Measurements from ENCODE around the gene BARX1.
"Not testable (repeated sequence)": the region's sequence is repeated elsewhere in the genome, so short reads cannot be mapped to it uniquely, and the experiment has no call there.

BARX1 gene, protein sequence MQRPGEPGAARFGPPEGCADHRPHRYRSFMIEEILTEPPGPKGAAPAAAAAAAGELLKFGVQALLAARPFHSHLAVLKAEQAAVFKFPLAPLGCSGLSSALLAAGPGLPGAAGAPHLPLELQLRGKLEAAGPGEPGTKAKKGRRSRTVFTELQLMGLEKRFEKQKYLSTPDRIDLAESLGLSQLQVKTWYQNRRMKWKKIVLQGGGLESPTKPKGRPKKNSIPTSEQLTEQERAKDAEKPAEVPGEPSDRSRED

DNA sequence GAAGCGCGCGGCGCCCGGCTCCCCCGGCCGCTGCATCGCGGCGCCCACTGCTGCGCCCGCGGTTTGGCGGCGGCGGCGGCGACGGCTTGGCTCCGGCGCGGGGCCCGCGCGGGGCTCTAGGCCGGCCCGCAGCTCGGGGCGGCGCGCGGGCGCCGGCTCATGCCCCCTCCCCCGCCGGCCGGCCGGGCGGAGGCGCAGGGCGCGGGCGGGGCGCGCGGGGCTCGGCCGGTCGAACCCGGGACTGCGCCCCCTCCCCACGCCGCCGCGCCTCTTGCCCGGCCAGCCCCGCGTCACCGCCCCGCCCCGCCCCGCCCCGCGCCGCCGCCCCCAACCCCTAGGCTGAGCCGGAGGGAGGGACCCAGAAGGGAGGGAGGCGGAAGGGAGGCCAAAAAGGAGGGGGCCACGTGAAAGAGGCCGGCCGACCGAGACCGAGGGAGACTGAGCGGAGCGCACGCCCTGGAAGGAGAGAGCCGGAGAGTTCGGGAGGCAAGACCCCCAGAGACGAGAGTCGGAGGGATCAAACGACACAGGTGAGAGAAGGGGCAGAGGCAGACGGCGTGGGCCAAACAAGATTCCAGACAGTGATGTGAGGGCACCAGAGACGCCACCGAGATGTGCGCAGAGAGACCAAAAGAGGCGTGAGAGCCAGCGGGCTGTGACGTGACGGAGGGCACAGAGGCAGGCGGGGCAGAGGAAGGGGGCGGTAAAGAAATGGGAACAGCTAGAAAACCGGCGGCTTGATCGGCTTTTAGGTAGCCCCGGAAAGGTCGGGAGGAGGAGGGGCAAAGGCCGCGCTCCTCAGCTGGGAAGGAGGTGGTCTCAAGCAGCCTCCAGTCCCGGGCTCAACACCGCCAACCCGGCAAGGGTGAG, at the start of gene BARX1:
BARX1 (minus strand) TSS at position 245 of the 870 bp plus-strand sequence; CDS start at position 36, 209 bp downstream.
- DNase-seq = peak; percentile 15

DNA sequence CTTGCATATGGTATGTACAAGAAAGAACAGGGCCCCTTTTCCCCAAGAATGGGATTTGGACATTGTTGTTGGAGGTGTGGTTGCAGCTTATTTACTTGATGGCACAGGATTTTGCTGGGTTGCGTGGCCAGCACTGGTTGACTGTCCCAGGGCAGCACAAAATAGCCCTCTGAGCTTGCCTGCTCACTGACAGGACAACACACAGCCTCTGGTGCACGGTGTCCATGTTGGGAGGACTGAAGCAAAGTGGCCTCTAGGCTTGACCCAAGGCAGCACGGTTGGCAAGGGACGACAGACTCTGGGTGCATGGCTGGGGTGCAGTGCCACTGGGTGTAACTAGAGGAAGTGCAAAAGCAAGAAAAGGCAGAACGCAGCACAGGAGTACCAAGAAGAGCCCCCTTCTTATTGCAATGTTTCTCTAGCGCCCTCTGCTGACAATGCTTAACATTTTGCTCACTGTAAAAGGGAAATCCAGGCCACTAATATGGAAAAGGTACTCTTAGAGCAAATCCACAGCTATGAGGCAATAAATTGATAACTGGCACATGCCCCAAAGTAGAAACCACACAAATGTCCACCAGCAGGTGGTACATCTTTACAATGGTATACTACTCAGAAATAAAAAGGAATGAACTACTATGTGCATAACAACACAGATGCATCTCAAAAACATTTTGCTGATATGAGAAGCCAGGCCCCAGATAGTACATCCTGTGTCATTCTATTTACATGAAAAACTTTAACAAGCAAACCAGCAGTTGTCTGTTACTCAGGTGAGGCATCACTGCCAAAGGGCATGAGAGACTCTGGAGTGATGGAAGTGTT, 47.4 kb upstream of the BARX1 start:
- peak; percentile 17 for DNase-seq

DNA sequence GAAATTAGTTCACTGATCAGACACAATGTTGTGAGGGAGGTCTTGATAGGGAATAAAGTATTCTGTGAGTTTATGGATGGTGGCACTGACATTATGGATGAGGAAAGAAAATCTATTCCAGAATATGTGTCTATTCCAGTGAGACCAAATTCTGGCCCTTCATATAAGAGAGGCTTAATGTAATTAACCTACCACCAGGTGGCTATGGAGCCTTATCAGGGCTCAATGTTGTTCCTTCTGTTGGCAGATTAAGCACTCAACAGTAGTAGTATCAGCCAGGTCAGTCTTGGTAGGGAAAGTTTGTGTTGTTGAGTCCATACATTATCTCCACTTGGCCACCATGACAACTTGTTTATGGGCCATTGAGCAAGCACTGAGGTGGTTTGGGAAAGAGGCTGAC, 41.7 kb upstream of the BARX1 start:
- DNase-seq = no peak

DNA sequence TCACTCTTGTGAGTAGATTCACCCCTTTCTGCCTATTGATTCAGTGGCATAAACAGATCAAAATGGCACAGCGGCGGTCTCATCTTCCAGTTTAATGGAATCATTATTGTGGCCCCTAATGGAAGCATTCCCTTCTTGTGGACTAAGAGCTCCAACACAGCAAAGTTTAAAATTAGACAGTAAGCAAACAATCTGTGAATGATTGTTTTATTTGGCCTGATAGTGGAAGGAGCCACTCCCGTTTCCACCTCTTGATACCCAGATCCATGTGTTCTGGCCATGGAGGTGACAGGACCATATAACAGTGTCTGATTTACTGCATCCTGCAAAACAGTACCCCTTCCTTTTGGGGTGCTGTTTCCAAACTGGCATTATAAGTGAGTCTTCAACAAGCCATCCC, 41.2 kb upstream of the BARX1 start:
- DNase-seq = no peak

DNA sequence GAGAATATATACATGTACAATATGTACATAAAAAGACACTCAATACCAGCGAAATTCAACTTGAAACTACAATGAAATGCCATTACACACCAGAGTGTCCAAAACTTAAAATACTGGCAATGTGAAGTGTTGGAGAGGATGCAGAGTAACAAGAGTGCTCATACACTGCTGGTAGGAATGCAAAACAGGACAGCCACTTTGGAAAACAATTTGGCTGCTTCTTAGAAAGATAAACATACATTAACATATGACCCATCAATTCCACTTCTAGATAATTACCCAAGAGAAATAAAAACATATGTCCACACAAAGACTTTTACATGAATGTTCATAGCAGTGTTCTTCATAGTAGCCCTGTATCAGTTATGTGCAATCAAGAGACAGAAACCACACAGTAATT, 39.4 kb upstream of the BARX1 start:
- DNase-seq = no peak

DNA sequence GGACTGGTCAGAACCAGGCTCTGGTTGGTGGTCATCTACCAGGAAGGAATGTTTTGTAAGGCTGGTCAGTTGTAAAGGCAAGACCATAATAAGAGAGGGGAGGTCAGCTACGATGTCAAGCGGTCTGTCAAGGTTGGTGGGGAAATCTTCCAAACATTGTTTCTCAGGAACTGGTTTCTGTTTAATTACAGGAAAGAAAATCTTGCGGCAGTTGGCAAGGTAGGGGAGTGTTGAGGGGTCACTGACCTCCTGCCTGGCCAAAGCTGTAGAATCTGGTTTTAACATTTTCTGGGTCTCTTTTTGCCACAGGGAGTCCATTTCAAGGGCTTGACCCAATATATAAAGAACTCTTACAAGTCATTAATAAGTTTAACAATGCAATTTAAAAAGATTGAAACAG, 39.0 kb upstream of the BARX1 start:
- no peak for DNase-seq

DNA sequence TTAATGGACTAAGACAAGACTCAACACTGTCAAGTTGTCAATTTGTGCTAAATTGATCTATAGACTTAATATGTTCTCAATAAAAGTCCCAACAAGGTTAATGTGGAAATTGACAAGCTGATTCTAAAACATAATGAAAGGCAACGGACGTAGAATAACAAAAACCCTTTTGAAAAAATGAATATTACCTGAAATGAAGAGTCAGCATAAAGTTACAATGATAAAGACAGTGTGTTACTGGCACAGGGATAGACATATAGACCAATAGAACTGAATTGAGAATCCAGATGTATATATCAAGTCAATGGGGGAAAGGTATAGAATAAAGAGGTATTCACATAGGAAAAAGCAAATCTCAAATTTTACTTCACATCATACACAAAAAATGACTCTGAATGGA, 37.7 kb upstream of the BARX1 start:
- DNase-seq = no peak

DNA sequence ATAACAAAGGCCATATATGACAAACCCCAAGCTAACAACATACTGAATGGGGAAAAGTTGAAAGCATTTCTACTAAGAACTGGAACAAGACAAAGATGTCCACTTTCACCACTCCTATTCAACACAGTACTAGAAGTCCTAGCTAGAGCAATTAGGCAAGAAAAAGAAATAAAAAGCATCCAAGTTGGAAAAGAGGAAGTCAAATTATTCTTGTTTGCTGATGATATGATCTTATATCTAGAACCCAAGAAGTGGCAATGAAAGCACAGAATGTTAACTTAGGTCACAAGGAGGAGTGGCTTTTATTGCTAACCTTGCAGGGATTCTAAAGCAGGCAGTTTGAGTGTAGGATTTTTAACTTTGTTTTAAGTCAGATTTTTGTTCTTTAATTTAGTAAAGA, 35.3 kb upstream of the BARX1 start:
- DNase-seq = no peak

DNA sequence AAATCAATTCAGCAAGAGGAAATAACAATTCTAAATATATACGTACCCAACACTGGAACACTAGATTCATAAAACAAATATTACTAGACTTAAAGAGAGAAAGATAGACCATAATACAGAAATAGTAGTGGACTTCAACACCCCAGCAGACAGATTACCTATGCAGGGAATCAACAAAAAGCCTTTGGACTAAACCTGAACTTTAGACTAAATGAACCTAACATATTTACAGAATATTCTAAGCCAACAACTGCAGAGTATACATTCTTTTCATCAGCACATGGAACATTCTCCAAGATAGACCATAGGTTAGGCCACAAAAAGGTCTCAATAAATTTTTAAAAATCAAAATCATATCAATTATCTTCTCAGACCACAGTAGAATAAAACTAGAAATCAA, 32.9 kb upstream of the BARX1 start:
- no peak for DNase-seq

DNA sequence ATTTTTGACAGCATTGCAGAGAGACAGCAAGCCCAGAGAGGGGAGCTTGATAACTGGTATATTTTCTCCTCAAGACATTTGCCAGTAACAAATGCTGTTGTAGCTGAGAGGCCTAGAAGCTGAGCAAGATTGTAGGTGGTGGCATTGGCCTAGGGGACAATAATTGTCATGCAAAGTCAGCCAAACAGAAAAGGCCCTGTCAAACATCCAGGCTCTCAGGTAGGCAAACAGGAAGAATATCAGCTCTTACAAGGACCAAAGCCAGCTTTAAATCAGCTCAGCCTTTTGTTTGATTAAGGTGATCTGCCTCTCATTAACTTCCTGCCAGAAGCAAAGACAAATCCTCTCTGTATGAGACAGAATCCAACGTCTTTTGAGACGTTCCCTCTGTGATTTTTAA, 29.7 kb upstream of the BARX1 start:
- DNase-seq = no peak

DNA sequence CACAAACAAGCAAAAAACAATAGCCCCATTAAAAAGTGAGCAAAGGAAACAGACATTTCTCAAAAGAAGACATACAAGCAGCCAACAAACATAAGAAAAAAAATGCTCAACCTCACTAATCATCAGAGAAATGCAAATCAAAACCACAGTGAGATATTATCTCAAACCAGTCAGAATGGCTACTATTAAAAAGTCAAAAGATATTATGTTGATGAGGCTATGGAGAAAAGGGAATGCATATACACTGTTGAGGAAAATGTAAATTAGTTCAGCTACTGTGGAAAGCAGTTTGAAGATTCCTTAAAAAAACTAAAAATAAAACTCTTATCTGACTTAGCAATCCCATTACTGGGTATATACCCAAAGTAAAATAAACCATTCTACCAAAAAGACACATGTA, 28.7 kb upstream of the BARX1 start:
- DNase-seq = no peak

DNA sequence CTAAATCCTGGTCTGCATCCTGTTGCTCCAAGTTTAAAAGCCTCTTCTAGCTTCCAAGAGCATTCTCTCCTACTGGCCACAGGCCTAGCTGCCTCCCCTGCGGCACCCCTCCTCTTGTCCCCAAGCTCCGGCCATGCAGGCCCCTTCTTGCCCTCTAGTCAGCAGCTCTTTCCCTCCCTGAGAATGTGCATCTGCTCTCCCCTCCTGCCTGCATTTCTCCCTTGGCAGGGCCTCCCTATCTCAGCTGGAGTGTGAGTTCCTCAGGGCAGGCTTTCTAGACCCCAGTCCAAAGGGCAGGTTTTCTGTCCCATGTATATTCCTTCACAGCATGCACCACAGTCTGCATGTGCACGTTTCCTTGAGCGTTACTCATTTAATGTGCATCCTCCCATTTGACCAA, 24.6 kb upstream of the BARX1 start:
- no peak for DNase-seq

DNA sequence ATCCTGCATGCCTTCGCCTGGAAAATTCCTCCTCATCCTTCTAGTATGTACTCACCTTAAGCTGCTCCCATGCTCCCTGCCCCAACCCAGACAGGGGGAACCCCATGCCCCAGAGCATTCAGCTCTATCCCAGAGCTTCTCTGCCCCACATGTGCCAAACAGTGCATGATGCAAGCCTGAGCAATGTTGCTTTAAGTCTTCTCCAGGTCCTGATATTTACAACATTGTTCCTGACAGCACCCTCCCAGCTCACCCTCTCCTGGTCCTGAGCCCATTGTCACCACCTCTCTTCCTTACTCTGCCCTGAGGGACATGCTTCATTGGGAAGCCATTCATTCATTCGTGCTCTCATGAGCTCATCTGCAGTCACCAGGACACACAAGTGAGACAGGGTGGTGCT, 23.4 kb upstream of the BARX1 start:
- DNase-seq = no peak

DNA sequence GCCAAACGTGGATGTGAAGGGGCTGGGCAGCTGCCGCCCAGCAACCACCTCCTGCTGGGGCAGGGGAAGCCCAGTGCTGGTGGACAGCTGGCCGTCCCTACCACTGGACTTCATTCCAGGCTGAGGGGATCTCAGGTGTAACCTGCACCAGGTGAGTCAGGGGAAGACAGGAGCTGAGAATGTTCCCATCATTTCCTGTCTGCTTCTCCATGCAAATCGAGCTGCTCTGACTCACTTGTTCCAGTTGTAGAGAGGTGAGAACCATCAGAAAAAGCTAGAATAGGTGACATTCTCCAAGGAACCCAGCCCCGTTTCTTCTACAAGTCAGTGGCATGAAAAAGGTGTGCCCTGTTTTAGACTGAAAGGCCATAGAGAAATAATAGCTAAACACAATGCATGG, 21.8 kb upstream of the BARX1 start:
- no peak for DNase-seq

DNA sequence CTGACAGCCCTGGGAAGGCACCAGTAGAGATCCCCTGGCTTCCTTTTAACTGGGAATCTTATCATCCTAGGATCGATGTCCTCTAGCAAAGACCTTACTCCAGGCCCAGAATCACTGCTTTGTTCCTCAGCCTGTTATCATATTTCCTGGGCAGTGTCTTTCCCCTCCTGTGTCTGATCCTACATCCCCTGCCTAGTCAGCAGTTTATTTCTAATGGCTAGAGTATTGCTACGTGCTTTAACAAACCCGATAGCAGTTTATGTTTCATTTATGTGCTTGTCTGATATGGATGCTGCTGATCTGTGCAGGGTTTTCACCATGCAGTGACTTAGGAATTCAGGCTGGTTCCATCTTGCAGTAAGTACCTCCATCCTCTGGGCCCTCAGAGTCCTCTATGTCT, 20.9 kb upstream of the BARX1 start:
- DNase-seq = no peak

DNA sequence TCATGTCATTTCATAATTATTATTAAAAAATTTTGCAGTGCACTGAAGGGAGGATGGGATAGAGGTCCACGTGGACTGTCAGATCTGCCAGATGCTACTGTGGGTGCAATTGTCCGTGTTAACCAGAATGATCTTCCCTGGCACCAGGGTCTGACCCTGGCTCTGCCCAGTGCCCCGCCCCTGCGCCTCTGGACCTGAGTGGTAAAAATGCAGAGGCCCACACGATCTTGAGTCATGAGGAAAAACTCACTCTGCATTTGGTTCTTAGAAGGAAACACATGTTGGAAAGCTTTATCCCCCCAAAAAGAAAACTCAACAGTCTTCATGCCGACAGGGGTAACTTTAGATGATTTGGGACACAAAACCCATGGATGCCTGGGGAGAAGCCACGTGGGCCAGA, 20.1 kb upstream of the BARX1 start:
- no peak for DNase-seq

DNA sequence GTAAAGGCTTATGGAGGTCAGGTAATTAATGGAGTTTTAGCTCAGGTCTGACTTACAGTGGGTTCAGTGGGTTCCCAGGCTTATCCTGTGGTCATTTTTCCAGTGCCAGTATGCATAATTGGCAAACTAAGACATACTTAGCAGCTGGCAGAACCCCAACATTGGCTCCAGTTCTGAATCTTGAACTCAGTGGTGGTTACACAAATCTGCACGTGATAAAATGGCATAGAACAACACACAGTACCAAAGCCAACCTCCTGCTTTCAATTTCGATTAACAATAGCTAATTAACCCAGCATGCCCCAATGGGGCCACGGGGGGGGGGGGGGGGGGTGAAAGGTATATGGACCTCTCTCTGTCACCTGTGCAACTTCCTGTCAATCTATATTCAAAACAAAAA, 19.0 kb upstream of the BARX1 start:
- no peak for DNase-seq

DNA sequence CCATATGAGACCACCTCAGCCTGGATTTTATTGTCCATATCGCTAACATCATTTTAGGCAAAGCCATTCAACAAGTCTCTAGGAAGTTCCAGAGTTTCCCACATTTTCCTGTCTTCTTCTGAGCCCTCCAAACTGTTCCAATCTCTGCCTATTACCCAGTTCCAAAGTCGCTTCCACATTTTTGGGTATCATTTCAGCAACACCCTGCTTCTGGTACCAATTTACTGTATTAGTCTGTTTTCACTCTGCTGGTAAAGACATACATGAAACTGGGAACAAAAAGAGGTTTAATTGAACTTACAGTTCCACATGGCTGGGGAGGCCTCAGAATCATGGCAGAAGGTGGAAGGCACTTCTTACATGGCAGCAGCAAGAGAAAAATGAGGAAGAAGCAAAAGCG, 17.5 kb upstream of the BARX1 start:
- DNase-seq = not testable (repeated sequence)

DNA sequence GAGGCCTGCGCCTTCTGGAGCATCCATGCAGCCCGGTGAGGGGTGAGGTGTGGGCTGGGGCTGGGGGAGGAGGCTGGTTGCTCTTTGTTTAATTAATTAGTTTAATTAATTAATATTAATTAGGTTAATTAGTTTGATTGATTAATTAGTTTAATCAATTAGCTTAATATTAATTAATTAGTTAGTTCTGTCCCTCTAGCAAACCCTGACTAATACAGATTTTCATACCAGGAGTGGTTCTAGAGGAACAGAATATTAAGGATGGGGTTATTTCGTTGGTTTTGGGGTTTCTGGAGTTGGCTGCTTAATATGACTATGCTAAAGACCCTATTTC, 14.1 kb upstream of the BARX1 start:
- no peak for DNase-seq

DNA sequence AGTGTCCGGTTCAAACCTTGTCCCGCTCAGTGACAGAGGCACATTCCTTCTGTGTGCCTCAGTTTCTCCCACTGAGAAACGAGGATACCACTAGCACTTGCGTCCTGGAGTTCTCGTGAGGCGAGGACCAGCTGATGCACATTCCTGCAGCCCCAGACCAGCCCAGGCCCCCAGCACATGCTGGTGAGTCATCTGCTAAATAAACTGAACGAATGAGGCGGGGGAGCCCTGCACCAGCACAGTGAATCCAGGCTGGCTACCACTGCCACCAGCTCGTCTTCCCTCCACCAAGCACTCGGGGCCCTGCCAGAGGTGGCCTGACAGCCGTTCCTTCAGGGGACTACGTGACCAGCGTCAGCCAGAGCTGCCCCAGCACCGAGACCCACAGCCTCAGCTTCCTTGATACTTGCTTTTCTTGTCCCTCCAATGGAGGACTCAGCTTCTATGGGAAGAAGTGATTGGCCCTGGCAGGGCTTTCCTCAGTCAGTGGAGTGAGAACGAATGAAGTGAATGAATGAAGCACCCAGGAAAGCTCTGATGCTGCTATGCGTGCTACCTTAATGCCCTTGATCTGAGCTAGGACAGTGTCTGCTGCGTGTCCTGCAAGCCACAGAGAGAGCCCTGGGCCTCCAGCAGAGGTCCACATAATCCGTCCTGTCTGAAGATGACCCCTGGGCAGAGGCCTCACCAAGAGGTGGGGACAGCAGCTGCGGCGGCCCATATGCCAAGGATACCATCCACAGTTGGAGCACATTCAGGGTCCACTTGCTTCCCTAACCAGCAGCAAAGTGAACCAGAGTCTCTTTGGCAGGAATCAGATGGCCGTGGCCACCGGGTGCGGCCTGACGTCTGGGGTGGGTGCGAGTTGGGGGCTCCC, 13.5 kb upstream of the BARX1 start:
- DNase-seq = no peak

DNA sequence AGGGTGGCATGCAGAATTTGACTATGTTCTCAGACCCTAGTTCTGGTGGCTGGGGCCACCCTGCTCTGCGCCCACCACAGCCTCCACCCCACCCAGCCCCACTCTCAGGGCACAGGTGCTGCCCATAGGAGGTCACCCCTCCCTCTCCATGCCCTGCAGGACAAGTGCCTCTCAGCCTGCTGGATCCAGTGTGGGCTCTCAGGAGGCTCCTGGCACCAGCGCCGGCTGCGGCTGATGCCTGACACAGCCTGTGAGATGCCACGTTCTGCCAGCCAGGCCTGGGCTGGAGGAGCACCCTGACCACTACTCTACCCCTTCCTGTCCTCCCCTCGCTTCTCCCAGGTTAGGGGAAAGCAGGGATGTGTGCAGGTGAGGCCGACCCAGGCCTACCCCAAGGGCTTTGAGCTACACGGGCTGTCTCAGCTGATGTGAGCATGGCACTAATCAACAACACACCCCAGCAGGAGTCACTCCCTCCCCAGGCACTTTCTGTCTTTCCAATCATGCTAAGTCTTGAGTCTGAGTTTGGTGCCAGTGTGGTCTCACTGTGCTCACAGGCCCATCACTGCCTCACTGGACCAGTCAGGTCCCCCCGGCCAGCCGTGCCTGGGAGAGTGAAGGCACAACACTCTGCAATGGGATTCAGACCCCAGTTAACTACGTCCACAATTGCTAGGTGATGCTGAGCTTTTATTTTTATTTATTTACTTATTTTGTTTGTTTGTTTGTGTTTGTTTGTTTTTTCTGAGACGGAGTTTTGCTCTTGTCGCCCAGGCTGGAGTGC, 12.1 kb upstream of the BARX1 start:
- DNase-seq = no peak
